ENCODE measurements around the gene ACOT9.

DNA sequence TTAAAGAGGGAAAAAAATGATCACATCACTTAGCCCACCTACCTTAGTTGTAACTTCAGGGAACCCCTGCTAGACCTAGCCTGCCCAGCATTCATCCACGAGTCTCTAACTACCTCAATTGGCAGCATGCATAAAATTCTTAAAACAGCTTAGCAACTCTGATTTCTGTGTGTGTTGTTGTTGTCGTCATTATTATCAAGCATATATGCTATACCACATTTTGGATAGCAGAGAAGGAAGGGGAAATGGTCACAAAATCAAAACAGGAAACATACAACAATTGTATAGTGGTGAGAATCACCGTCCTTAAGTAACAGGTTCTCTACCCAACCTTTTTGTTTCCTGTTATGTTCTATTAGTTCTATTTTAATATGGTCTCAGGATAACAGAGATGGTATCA lies 2.7 kb upstream of the ACOT9 start:
- TF ChIP-seq, protein P1, sequence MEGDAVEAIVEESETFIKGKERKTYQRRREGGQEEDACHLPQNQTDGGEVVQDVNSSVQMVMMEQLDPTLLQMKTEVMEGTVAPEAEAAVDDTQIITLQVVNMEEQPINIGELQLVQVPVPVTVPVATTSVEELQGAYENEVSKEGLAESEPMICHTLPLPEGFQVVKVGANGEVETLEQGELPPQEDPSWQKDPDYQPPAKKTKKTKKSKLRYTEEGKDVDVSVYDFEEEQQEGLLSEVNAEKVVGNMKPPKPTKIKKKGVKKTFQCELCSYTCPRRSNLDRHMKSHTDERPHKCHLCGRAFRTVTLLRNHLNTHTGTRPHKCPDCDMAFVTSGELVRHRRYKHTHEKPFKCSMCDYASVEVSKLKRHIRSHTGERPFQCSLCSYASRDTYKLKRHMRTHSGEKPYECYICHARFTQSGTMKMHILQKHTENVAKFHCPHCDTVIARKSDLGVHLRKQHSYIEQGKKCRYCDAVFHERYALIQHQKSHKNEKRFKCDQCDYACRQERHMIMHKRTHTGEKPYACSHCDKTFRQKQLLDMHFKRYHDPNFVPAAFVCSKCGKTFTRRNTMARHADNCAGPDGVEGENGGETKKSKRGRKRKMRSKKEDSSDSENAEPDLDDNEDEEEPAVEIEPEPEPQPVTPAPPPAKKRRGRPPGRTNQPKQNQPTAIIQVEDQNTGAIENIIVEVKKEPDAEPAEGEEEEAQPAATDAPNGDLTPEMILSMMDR (IDR thresholded peaks at IDR 0.05; ENCODE audit: insufficient read depth, low read depth, low read length) = no peak
- no peak for TF ChIP-seq EZH2 (IDR thresholded peaks at IDR 0.05; ENCODE audit: insufficient read depth, low read length)

Data from astrocyte (in vitro differentiated cells and primary cell).